Panc1 (cell line): ENCODE measurements around the gene ASAP2. TPM values are rescaled to one million over a fixed set of nuclear protein-coding genes. Genes with fewer than 3 reads are reported as not detected.

Experiments
- ATAC-seq: fragments of 200-7000 bp; cut with Tn5 transposase; 2 replicates; pipeline ENCODE4 v1.9.1; 2020; ENCODE audit warnings: mild to moderate bottlenecking, moderate library complexity
- BruUV-seq: library from RNA; stranded (reverse); fragments of 400-500 nt; replicated peaks from 2 replicates; lab custom pipeline; 2021; lab: Mats Ljungman, UMichigan
- CTCF ChIA-PET: fragments of 300-600 bp; sonication (Branson Sonifier 250); formaldehyde crosslinking; loops from one replicate; lab custom pipeline; 2022; ENCODE audit warnings: antibody characterized with exemption; lab: Charles Lee
- POLR2A ChIA-PET: fragments of 300-600 bp; sonication (Branson Sonifier 250); formaldehyde crosslinking; loops from one replicate; lab custom pipeline; 2022; ENCODE audit warnings: antibody characterized with exemption; lab: Charles Lee
- DNase-seq: peaks from one replicate; pipeline ENCODE4 v3.0.0-alpha.2; 2010; ENCODE audit warnings: low read depth, low spot score
- H3K27ac ChIP-seq: 2 replicates; pipeline ENCODE4 v1.5.1; 2011; ENCODE audit warnings: mild to moderate bottlenecking, low read length, inconsistent platforms
- H3K27me3 ChIP-seq: fragments of 200-500 bp; sonication (Bioruptor generic); 2 replicates; pipeline ENCODE4 v1.6.0; 2014; ENCODE audit warnings: low read length, inconsistent platforms; ENCODE audit not compliant: control insufficient read depth, insufficient read depth
- H3K36me3 ChIP-seq: fragments of 200-500 bp; sonication (Bioruptor generic); 2 replicates; pipeline ENCODE4 v1.5.1; 2014; ENCODE audit warnings: inconsistent platforms, mild to moderate bottlenecking, low read length, moderate library complexity; ENCODE audit not compliant: control insufficient read depth, insufficient read depth
- H3K4me1 ChIP-seq: 2 replicates; pipeline ENCODE4 v1.5.1; 2011; ENCODE audit warnings: inconsistent platforms, mild to moderate bottlenecking, low read length, moderate library complexity; ENCODE audit not compliant: control insufficient read depth, insufficient read depth
- H3K4me3 ChIP-seq, 2 experiments: 2 replicates each; pipeline ENCODE4 v1.5.1; 2011 to 2012; ENCODE audit warnings: low read depth in 2 of 2, low read length in 2 of 2, mild to moderate bottlenecking in 2 of 2, inconsistent platforms in 1 of 2, moderate library complexity in 1 of 2
- H3K9me3 ChIP-seq: fragments of 200-500 bp; sonication (Bioruptor generic); 2 replicates; pipeline ENCODE4 v1.5.1; 2014; ENCODE audit warnings: low read depth, mild to moderate bottlenecking, inconsistent platforms, low read length, moderate library complexity; ENCODE audit not compliant: control insufficient read depth, insufficient read depth
- CTCF ChIP-seq: fragments of 450-650 bp; IDR thresholded peaks from 2 replicates; pipeline ENCODE4 v1.5.1; 2017; ENCODE audit warnings: mild to moderate bottlenecking
- POLR2AphosphoS5 ChIP-seq: IDR thresholded peaks from 2 replicates; pipeline ENCODE4 v1.6.1; 2012; ENCODE audit warnings: mild to moderate bottlenecking, low read depth, low read length, moderate library complexity
- REST ChIP-seq, 2 experiments: IDR thresholded peaks; 2 replicates each; pipeline ENCODE4 v1.6.1; 2011 to 2012; ENCODE audit warnings: low read depth in 2 of 2, control low read depth in 1 of 2, low read length in 1 of 2, mild to moderate bottlenecking in 1 of 2, moderate library complexity in 1 of 2; ENCODE audit not compliant: insufficient read depth in 1 of 2
- SIN3A ChIP-seq: IDR thresholded peaks from 2 replicates; pipeline ENCODE4 v1.6.1; 2012; ENCODE audit warnings: low read depth, mild to moderate bottlenecking, low read length, moderate library complexity, borderline replicate concordance; ENCODE audit not compliant: insufficient read depth
- TCF7L2 ChIP-seq: IDR thresholded peaks from 2 replicates; pipeline ENCODE4 v1.6.1; 2011; ENCODE audit warnings: mild to moderate bottlenecking, low read depth, low read length, inconsistent platforms
- in situ Hi-C: cut with HindIII; loops from 2 replicates; pipeline ENCODE4 v1.10.0; 2016; ENCODE audit warnings: low sequenced_read_pairs, low pct_unique_long_range_greater_than_20kb
- intact Hi-C: fragments of 100-400 bp; cut with micrococcal nuclease; formaldehyde crosslinking; loops from one replicate; pipeline ENCODE4 v1.10.0; 2022; ENCODE audit not compliant: unreplicated experiment
- total RNA-seq: library from RNA; stranded (reverse); gene quantifications from one replicate; pipeline ENCODE4 v1.2.1, GENCODE V29; 2021; ENCODE audit not compliant: unreplicated experiment

The ASAP2 gene
- total RNA-seq, 1 experiment from 2014 or later: 107 TPM

GRCh38 chr2:9346885-9347284 is 140.3 kb downstream of the ASAP2 start:
- Histone ChIP-seq H3K27ac (no peak overlapping the region), H3K9me3 (no peaks in the 10 kb centered on the region), H3K27me3 (no peaks in the 10 kb centered on the region), H3K36me3 (peaks cover 35% of the 10 kb centered on the region), H3K4me3 (no peak overlapping the region), H3K4me1 (no peaks in the 10 kb centered on the region)
- ATAC-seq (no peak), DNase-seq (no peak)
- in situ Hi-C loops (no loop called here), intact Hi-C loops (no loop called here)
- ChIA-PET CTCF (no interaction called here), POLR2A (no interaction called here)
- TF ChIP-seq POLR2AphosphoS5: no peak
- TF ChIP-seq CTCF: no peak
- TF ChIP-seq SIN3A: no peak
- BruUV-seq: no TSS peak

- TF ChIP-seq TCF7L2: no peak
- TF ChIP-seq REST (IDR thresholded peaks at IDR 0.05; ENCODE audit: insufficient read depth in 1 of 2, low read depth in 2 of 2, low read length in 1 of 2): no peak
- no peak for TF ChIP-seq CTCF
- TF ChIP-seq SIN3A: no peak
- TF ChIP-seq POLR2AphosphoS5: no peak
- Histone ChIP-seq H3K4me1 (no peaks in the 10 kb centered on the region), H3K9me3 (no peaks in the 10 kb centered on the region), H3K27me3 (no peaks in the 10 kb centered on the region), H3K27ac (no peak overlapping the region), H3K36me3 (peaks cover 36% of the 10 kb centered on the region), H3K4me3 (no peak overlapping the region)
- intact Hi-C loops (no loop called here), in situ Hi-C loops (no loop called here)
- DNase-seq (no peak), ATAC-seq (no peak)
- BruUV-seq: no TSS peak
- ChIA-PET CTCF (no interaction called here), POLR2A (no interaction called here)
Measured at GRCh38 chr2:9347411-9347881, 140.8 kb downstream of the ASAP2 start.
